Measurements from ENCODE around the gene CEACAM7. TPM values are rescaled to one million over a fixed set of nuclear protein-coding genes. Genes with fewer than 3 reads are reported as not detected.
A peak's percentile ranks its signal among the peaks of the same experiment; 100 is the strongest.

The CEACAM7 gene
- total RNA-seq, 1 experiment from 2014 or later = not detected

DNA sequence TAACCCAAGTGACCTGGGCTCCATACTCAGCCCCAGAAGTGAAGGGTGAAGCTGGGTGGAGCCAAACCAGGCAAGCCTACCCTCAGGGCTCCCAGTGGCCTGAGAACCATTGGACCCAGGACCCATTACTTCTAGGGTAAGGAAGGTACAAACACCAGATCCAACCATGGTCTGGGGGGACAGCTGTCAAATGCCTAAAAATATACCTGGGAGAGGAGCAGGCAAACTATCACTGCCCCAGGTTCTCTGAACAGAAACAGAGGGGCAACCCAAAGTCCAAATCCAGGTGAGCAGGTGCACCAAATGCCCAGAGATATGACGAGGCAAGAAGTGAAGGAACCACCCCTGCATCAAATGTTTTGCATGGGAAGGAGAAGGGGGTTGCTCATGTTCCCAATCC lies 6.1 kb upstream of the CEACAM7 start:
- Histone ChIP-seq H3F3A (ENCODE audit: insufficient read depth, low read depth) (no peaks in the 10 kb centered on the region), H3K4me2 (no peak overlapping the region), H3K9me3 (ENCODE audit: insufficient read depth, low read depth) (no peaks in the 10 kb centered on the region), H3K36me3 (ENCODE audit: low read depth) (no peaks in the 10 kb centered on the region), H3K79me2 (ENCODE audit: low read depth) (no peaks in the 10 kb centered on the region), H3K9me2 (ENCODE audit: insufficient read depth) (no peaks in the 10 kb centered on the region), H3K4me3 (no peak overlapping the region), H3K27ac (no peak overlapping the region), H3K4me1 (replicated peaks; ENCODE audit: insufficient read depth) (no peaks in the 10 kb centered on the region), H4K20me1 (ENCODE audit: insufficient read depth) (no peaks in the 10 kb centered on the region), H3K27me3 (ENCODE audit: insufficient read depth, low read depth) (peaks cover 12% of the 10 kb centered on the region; the same call in 1 of the 2 replicates), H2AFZ (no peak overlapping the region)
- POLR2A ChIA-PET (ENCODE audit: unreplicated experiment) = no interaction called here
- no TSS peak for BruUV-seq (replicated peaks)
- intact Hi-C loops (cut with micrococcal nuclease; ENCODE audit: unreplicated experiment) = no loop called here
- DNase-seq = no peak
- CTCF ChIA-PET = no interaction called here
- TF ChIP-seq EZH2 (IDR thresholded peaks at IDR 0.05; ENCODE audit: low read depth) = no peak
- TF ChIP-seq, protein P1, sequence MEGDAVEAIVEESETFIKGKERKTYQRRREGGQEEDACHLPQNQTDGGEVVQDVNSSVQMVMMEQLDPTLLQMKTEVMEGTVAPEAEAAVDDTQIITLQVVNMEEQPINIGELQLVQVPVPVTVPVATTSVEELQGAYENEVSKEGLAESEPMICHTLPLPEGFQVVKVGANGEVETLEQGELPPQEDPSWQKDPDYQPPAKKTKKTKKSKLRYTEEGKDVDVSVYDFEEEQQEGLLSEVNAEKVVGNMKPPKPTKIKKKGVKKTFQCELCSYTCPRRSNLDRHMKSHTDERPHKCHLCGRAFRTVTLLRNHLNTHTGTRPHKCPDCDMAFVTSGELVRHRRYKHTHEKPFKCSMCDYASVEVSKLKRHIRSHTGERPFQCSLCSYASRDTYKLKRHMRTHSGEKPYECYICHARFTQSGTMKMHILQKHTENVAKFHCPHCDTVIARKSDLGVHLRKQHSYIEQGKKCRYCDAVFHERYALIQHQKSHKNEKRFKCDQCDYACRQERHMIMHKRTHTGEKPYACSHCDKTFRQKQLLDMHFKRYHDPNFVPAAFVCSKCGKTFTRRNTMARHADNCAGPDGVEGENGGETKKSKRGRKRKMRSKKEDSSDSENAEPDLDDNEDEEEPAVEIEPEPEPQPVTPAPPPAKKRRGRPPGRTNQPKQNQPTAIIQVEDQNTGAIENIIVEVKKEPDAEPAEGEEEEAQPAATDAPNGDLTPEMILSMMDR (conservative IDR thresholded peaks at IDR 0.05) = no peak

DNA sequence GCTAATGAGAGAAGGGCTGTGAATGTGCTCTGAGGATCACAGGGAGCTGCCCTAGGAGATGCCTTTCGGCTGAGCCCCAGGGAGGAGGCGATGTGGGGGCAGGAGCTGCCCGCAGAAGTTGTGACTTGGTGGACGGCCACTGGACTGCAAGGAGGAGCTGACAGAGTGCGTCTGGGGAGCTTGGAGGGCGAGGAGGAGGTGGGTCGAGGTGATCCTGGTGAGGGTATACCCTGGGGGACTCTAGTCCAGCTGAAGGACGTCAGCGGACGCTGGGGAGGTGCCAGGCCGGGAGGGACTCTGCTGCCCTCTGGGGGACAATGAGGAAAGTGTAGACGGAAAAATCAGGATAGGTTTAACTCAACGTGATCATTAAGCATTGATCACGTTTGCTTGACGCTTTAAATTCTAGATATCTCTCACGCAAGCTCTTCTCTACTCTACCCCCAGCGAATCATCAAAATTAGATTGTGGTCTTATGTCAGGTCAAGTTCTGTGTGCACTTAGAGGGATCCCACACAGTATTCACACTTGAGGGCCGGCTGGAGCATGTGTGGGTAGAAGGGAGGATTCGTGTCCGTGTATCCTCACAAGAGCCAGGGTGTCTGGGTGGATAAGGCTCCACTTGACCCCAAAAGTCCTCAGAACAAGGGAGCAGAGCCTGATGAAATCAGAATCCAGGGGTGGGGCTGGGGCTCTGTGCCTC lies 3.3 kb upstream of the CEACAM7 start:
- Histone ChIP-seq H3K4me2 (no peak overlapping the region), H3K36me3 (ENCODE audit: low read depth) (no peaks in the 10 kb centered on the region), H3K27ac (no peak overlapping the region), H3K27me3 (ENCODE audit: insufficient read depth, low read depth) (peaks cover 30% of the 10 kb centered on the region), H4K20me1 (ENCODE audit: insufficient read depth) (no peaks in the 10 kb centered on the region), H3F3A (ENCODE audit: insufficient read depth, low read depth) (no peaks in the 10 kb centered on the region), H3K4me1 (replicated peaks; ENCODE audit: insufficient read depth) (no peaks in the 10 kb centered on the region), H3K9me3 (ENCODE audit: insufficient read depth, low read depth) (no peaks in the 10 kb centered on the region), H3K9me2 (ENCODE audit: insufficient read depth) (no peaks in the 10 kb centered on the region), H2AFZ (no peak overlapping the region), H3K79me2 (ENCODE audit: low read depth) (no peaks in the 10 kb centered on the region), H3K4me3 (no peak overlapping the region)
- DNase-seq = no peak
- BruUV-seq (replicated peaks) = no TSS peak
- POLR2A ChIA-PET (ENCODE audit: unreplicated experiment) = no interaction called here
- TF ChIP-seq, protein P1 (conservative IDR thresholded peaks at IDR 0.05) = peak; percentile 75
- no peak for TF ChIP-seq EZH2 (IDR thresholded peaks at IDR 0.05; ENCODE audit: low read depth)
- intact Hi-C loops (cut with micrococcal nuclease; ENCODE audit: unreplicated experiment) = no loop called here
- CTCF ChIA-PET = interaction anchor here (0.6 to 2.0 kb wide), 2 partner anchors 50 to 340 kb away, joined by 3 to 5 read pairs; no protein-coding TSS in a partner anchor

DNA sequence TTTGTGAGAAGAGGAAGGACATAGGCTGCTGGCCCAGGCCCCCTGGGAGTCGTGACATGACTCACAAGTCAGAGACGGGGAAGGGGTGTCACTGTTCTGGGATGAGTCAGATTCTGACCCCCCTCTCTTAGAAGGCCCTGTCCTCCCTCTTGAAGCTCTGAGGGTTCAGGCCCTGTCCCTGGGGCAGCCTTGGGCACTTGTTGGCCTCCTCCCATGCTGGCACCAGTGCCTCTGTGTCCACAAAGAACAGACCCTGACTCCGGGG lies 2.7 kb upstream of the CEACAM7 start:
- Histone ChIP-seq H3K9me3 (ENCODE audit: insufficient read depth, low read depth) (no peaks in the 10 kb centered on the region), H3F3A (ENCODE audit: insufficient read depth, low read depth) (no peaks in the 10 kb centered on the region), H2AFZ (no peak overlapping the region), H3K4me1 (replicated peaks; ENCODE audit: insufficient read depth) (no peaks in the 10 kb centered on the region), H3K27ac (no peak overlapping the region), H3K36me3 (ENCODE audit: low read depth) (no peaks in the 10 kb centered on the region), H3K4me2 (no peak overlapping the region), H3K4me3 (no peak overlapping the region), H3K27me3 (ENCODE audit: insufficient read depth, low read depth) (peaks cover 34% of the 10 kb centered on the region), H4K20me1 (ENCODE audit: insufficient read depth) (no peaks in the 10 kb centered on the region), H3K9me2 (ENCODE audit: insufficient read depth) (no peaks in the 10 kb centered on the region), H3K79me2 (ENCODE audit: low read depth) (no peaks in the 10 kb centered on the region)
- no peak for DNase-seq
- TF ChIP-seq, protein P1 (conservative IDR thresholded peaks at IDR 0.05) = no peak
- TF ChIP-seq EZH2 (IDR thresholded peaks at IDR 0.05; ENCODE audit: low read depth) = no peak
- CTCF ChIA-PET = no interaction called here
- BruUV-seq (replicated peaks) = no TSS peak
- intact Hi-C loops (cut with micrococcal nuclease; ENCODE audit: unreplicated experiment) = no loop called here
- POLR2A ChIA-PET (ENCODE audit: unreplicated experiment) = no interaction called here
